NB4 (cell line): ENCODE measurements around the gene NRN1L.

Experiments used
- POLR2A ChIP-seq: IDR thresholded peaks from 2 replicates; pipeline ENCODE4 v1.6.1; 2011; ENCODE audit warnings: mild to moderate bottlenecking; ENCODE audit not compliant: insufficient read length; ENCODE audit errors: extremely low read depth
- TF ChIP-seq, protein P1 (sequence below): IDR thresholded peaks from one replicate; pipeline ENCODE4 v1.5.1; 2012; ENCODE audit warnings: low read depth, low read length

DNA sequence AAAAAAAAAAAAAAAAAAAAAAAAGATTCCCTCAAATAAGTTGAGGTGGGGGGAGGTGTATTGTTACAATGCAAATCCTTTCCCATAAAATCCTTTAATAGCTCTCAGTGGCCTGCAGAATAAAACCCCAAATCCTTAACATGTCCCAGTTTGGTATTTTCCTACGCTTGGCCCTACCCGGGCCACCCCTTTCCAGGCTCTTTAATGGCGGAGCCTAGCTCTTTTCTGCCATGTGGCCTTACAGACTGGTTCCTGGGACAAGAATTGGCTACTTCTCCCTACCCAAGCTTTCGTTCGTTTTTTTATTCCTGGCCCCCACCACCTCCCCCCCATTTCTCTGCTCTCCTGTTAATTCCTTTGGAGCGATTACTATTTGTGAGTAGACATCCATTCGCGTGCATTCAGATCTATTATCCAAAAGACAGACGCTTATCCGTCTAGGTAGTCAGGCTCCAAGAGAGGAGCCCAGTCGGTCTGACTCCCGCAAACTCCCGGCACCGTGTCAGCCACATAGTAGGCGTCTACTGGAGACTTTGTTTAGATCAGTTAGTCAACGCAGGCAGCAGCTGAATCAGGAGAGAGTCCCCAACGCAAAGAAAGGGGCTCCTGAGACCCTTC is 43.4 kb upstream of the NRN1L start:
- TF ChIP-seq, protein P1, sequence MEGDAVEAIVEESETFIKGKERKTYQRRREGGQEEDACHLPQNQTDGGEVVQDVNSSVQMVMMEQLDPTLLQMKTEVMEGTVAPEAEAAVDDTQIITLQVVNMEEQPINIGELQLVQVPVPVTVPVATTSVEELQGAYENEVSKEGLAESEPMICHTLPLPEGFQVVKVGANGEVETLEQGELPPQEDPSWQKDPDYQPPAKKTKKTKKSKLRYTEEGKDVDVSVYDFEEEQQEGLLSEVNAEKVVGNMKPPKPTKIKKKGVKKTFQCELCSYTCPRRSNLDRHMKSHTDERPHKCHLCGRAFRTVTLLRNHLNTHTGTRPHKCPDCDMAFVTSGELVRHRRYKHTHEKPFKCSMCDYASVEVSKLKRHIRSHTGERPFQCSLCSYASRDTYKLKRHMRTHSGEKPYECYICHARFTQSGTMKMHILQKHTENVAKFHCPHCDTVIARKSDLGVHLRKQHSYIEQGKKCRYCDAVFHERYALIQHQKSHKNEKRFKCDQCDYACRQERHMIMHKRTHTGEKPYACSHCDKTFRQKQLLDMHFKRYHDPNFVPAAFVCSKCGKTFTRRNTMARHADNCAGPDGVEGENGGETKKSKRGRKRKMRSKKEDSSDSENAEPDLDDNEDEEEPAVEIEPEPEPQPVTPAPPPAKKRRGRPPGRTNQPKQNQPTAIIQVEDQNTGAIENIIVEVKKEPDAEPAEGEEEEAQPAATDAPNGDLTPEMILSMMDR, result no peak
- no peak for TF ChIP-seq POLR2A
